M059J (cell line): Measurements from ENCODE around the gene CFAP58. TPM values are rescaled to one million over a fixed set of nuclear protein-coding genes. Genes with fewer than 3 reads are reported as not detected.

Experiments used
- DNase-seq: peaks from one replicate; pipeline ENCODE4 v3.0.0-alpha.2; 2012; ENCODE audit warnings: low read depth
- total RNA-seq: library from RNA; depleted of rRNA; stranded (reverse); fragments of >200 nt; shearing (Covaris generic); gene quantifications from 2 replicates; pipeline ENCODE4 v1.2.3, GENCODE V29; 2014; rRNA removed

The CFAP58 gene, protein sequence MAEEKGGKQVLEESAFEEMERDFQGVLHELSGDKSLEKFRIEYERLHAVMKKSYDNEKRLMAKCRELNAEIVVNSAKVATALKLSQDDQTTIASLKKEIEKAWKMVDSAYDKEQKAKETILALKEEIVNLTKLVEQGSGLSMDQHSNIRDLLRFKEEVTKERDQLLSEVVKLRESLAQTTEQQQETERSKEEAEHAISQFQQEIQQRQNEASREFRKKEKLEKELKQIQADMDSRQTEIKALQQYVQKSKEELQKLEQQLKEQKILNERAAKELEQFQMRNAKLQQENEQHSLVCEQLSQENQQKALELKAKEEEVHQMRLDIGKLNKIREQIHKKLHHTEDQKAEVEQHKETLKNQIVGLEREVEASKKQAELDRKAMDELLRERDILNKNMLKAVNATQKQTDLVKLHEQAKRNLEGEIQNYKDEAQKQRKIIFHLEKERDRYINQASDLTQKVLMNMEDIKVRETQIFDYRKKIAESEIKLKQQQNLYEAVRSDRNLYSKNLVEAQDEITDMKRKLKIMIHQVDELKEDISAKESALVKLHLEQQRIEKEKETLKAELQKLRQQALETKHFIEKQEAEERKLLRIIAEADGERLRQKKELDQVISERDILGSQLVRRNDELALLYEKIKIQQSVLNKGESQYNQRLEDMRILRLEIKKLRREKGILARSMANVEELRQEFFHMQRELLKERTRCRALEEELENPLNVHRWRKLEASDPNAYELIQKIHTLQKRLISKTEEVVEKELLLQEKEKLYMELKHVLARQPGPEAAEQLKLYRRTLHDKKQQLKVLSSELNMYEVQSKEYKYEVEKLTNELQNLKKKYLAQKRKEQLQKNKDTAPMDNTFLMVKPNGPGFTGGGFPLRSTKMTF
- total RNA-seq, result 1.0 and 2.9 TPM in 2 replicates

DNA sequence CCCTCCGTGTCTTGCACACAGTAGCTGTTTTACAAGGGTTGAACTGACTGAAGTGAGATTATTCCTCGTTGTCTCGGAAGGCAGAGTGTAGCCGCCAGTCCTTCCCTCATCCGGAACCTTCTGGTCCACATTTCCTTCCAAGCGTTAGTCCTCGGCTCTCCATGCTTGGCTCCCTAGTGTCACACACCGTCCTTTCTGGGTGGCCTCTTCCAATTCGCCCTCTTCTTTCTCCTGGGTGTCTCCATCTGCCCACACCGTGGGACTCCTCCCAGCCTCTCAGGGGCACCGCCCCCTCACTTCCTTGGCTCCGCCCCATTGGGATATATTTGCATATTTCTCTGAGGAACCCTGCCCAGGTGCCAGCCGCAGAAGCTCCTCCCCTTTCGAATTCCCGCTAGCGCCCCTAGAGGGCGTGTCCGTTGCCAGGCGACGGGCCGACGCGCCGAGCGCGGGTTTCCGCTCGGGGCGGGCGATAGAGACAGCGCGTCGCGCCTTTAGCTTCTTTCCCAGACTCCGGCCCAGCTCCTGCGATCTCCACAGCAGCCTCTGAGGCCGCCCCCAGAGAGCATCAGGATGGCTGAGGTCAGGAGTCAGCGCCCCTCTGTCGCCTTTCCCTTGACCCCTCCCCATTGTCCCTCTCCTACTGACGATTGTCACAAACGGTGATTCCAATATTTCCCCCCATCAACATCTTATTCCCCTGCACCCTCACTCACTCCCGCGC is at the start of gene CFAP58:
Gene CFAP58, plus strand, starts transcription at position 509 of the 724 bp plus-strand sequence. Its CDS starts 65 bp downstream, at position 574.
- DNase-seq, result peak; percentile 92

- no peak for DNase-seq
Observed at GRCh38 chr10:104304356-104304745, 49.3 kb upstream of the CFAP58 start.

- DNase-seq, result no peak
Observed at GRCh38 chr10:104304927-104305326, 48.7 kb upstream of the CFAP58 start.

- no peak for DNase-seq
Observed at GRCh38 chr10:104306897-104307296, 46.7 kb upstream of the CFAP58 start.

- no peak for DNase-seq
Observed at GRCh38 chr10:104307576-104308438, 45.8 kb upstream of the CFAP58 start.

DNA sequence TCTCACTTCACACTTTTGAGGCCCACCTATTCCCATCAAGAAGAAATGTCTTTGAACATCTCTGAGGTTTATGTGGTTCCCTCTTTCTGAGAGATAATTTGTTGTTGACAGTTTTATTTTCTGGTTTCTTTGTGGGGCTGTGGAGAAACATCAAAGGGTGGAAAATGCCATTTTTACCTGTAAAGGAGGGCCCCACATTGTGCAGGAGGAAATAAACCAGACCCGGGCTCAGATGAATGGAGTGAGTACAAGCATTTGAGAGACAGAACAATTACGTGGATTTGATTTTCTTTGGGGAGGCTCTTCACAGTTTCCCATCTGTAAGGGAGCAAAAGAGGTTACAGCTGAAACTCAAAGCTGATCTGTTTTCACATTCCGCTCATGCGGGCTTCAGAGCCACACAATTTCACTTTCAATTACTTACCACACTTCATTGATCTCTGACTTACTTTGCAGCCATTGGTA is 45.2 kb upstream of the CFAP58 start:
- no peak for DNase-seq

DNA sequence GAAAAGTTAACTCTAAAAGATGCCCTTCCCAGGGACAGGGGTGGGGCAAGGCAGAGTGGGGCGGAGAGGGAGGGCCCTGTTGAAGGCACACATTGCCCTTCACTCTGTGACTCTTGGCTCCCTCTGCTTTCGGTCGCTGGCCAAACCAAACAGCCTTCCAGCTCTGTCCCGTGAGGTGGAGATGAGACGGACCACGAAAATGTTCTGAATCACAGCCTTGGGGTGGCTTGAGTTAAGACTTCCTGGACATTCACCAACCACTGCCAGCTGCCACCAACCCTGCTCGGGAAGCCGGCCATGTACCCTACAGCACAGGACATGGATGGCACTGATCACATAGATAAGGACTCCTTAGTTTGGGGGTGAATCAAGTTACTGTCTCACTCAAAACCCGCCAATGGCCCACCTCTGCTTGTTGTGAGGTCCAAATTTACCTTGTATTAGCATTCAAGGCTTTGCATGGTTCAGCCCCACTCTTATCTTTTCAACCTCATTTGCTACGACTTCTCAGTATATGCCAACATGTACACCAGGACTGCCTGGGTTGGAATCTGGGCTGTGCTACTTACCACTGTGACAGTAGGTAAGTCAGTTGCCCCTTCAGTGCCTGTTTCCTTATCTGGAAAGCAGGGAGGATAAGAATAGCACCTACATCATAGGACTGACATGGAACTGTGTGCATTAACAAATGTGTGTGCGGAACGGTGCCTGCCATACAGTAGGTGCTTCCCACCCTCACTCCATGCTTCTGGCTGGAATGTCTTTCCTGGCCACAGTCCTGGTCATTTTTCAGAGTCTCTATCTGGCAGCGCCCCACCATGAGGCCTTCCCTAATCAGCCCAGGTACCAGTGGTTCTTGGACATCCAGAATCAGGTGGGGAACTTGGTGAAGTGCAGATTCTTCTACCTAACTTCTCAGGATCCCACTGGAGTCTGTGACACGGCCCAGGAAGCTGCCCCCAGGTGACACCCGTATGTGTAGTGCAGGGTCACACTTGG is 43.4 kb upstream of the CFAP58 start:
- DNase-seq, result peak; percentile 92

GRCh38 chr10:104311184-104311720 is 42.4 kb upstream of the CFAP58 start:
- DNase-seq, result no peak

- no peak for DNase-seq
Observed at GRCh38 chr10:104314591-104315485, 38.8 kb upstream of the CFAP58 start.

DNA sequence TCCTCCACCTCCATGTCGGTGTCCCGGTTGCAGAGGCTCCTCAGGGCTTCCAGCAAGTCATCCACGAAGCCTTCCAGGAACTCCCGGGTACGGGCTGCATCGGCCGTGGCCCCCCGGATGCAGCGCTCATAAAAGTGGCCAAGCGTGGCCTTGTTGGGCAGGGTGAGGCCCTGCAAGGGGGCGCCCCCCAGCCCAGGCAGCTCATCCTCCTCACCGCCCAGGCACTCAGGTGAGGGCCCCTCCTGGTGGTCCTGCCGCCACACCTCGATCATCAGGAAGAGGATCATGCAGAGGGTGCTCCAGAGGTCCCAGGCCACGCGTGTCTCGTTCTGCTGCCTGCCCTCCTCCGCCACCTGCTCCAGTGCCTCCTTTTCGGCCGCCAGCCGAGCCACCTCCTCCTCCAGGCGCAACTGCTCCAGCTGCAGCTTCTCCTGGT is 38.1 kb upstream of the CFAP58 start:
- DNase-seq, result no peak

- DNase-seq, result no peak
Observed at GRCh38 chr10:104316321-104317099, 37.1 kb upstream of the CFAP58 start.

GRCh38 chr10:104317269-104317710 is 36.3 kb upstream of the CFAP58 start:
- DNase-seq, result no peak

DNA sequence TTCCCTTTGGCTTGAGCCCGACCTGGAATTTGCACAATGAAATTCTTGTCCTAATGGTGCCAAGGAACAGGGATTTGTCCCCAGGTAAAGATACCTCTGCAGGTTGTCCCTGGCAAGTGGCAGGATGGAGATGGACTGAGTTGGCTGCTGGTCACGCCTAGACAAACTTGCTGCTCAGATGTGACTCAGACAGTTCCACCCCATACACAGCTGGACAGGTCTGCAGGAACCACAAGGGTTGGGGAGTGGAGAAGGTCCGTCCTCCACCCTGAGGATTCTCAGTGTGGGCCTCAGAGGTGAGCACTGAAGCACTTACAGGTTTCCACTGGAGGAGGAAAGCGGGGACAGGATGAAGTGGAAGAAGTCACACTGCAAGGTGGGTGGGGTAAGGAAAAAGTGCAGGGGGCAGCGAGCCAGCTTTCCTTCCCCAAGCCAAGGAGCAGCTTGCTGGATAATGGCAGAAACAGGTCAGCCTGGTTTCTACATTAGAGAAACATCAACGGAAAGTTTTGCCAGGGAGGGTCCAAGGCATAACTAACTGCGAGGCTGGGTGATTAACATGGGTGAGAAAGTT is 35.8 kb upstream of the CFAP58 start:
- no peak for DNase-seq

DNA sequence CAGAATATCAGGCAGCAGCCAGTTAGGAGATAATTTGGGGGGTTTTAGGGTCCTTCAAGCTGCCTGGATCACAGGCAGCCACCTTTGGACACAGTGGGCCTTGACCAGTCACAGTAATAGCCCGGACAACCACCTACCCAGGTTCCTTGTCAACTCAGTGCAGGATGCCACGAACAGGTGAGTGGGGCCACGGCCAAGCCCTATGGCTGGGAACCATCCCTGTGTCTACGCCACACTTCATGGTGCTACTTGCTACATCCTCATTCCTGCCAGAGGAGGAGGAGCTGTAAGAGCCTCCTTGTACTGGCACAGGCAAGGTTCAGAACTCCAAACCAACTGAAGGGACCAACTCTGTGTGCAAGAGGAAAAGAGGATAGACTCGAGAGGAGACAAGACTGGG is 35.3 kb upstream of the CFAP58 start:
- no peak for DNase-seq

GRCh38 chr10:104318810-104319741 is 34.6 kb upstream of the CFAP58 start:
- no peak for DNase-seq

DNA sequence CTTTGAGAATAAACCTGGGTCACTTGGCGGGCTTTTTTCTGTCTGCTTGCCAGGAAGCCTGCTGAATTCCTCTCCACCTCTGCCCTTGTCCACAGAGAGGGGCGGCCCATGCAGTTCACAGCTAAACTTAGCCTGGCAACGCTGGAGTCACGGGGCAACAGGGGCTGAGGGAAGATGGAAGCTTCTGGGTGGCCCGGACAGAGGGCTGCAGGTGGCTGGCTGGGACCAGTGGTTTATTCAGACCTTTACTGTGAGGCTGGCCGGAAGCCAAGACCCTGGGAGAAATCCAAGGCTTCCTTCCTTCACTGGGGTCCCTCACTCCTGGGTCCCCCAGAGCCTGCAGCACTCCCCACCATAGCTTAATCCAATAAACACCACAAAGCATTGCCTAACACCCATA is 32.4 kb upstream of the CFAP58 start:
- DNase-seq, result no peak
